Muscle layer of colon (tissue), 2 donors: ENCODE data around the gene CAP2.

Source experiments
- H3K27ac ChIP-seq: one replicate; pipeline ENCODE4 v1.7.0; 2013; ENCODE audit warnings: low read depth, mild to moderate bottlenecking, low read length, moderate library complexity
- H3K27me3 ChIP-seq, 2 donors: one replicate each; pipeline ENCODE4 v1.7.0; 2013; ENCODE audit warnings: low read length in 2 of 2, mild to moderate bottlenecking in 2 of 2; ENCODE audit not compliant: insufficient read depth in 2 of 2, control insufficient read depth in 1 of 2
- H3K36me3 ChIP-seq: one replicate; pipeline ENCODE4 v1.7.0; 2013; ENCODE audit warnings: mild to moderate bottlenecking, low read length; ENCODE audit not compliant: insufficient read depth
- H3K4me1 ChIP-seq: one replicate; pipeline ENCODE4 v1.7.0; 2013; ENCODE audit warnings: mild to moderate bottlenecking, low read length; ENCODE audit not compliant: insufficient read depth
- H3K4me3 ChIP-seq, 2 donors: one replicate each; pipeline ENCODE4 v1.7.0; 2013; ENCODE audit warnings: low read length in 2 of 2, low read depth in 1 of 2, mild to moderate bottlenecking in 1 of 2, moderate library complexity in 1 of 2
- H3K9ac ChIP-seq: one replicate; pipeline ENCODE4 v1.7.0; 2013; ENCODE audit warnings: low read length
- H3K9me3 ChIP-seq: one replicate; pipeline ENCODE4 v1.7.0; 2013; ENCODE audit warnings: mild to moderate bottlenecking, low read length
- donor health status: abdominal sarcoma.
- donor health status: Adenocarcinoma of cecum.

CAP2 gene

DNA sequence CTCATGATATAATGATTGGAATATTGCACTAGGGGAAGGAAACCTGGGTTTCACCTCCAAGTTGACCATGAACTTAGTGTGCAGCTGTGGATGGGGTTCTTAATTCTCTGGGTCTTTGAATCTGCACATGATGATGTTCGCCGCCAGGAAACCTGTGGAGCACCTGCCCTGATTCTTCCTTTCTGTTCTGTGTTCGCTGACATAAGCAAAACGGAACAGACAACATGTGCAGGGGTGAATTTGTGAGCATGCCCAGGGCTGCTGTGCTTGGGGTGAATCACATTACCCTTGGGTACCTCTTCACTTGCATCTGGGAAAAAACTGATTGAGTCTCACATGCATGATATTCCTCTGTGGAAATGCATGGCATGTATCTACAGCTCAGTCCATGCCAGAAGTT lies 48.8 kb downstream of the CAP2 start:
- Histone ChIP-seq H3K27me3 (no peaks in the 10 kb centered on the region), H3K27ac (no peak overlapping the region), H3K36me3 (no peaks in the 10 kb centered on the region), H3K4me3 (no peak overlapping the region), H3K9me3 (no peaks in the 10 kb centered on the region), H3K4me1 (peaks cover 15% of the 10 kb centered on the region), H3K9ac (no peak overlapping the region)

- Histone ChIP-seq H3K9ac (no peak overlapping the region), H3K9me3 (no peaks in the 10 kb centered on the region), H3K27ac (no peak overlapping the region), H3K36me3 (no peaks in the 10 kb centered on the region), H3K27me3 (no peaks in the 10 kb centered on the region), H3K4me1 (no peaks in the 10 kb centered on the region), H3K4me3 (no peak overlapping the region)
These were observed 53.3 kb downstream of the CAP2 start for GRCh38 chr6:17446713-17447112.

DNA sequence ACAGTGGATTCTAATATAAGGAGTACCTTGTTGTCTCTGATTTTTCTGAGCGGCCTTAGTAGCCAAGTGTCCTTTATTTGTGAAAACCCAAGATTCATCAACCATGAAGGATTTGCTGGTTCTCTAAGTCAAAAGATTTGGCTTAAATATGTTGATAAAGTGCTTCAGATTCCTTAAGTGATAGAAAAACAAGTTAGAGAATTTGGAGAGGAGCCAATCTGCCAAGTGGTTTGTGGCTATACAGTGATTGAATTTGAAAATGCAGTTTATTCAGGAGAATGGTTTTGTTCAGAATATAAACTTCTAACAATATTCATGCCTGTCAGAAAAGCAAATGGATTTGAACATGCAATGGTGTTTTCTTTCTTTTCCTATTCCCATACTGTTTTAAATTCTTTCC lies 54.8 kb downstream of the CAP2 start:
- H3K36me3 ChIP-seq = no peaks in the 10 kb centered on the region
- H3K9me3 ChIP-seq = no peaks in the 10 kb centered on the region
- no peaks in the 10 kb centered on the region for H3K4me1 ChIP-seq
- no peak overlapping the region for H3K27ac ChIP-seq
- H3K27me3 ChIP-seq = no peaks in the 10 kb centered on the region
- no peak overlapping the region for H3K4me3 ChIP-seq
- no peak overlapping the region for H3K9ac ChIP-seq

- H3K4me1 ChIP-seq = no peaks in the 10 kb centered on the region
- no peaks in the 10 kb centered on the region for H3K36me3 ChIP-seq
- no peak overlapping the region for H3K9ac ChIP-seq
- no peaks in the 10 kb centered on the region for H3K27me3 ChIP-seq
- H3K4me3 ChIP-seq = no peak overlapping the region
- H3K27ac ChIP-seq = no peak overlapping the region
- H3K9me3 ChIP-seq = no peaks in the 10 kb centered on the region
These were observed 57.0 kb downstream of the CAP2 start for GRCh38 chr6:17450397-17450796.

DNA sequence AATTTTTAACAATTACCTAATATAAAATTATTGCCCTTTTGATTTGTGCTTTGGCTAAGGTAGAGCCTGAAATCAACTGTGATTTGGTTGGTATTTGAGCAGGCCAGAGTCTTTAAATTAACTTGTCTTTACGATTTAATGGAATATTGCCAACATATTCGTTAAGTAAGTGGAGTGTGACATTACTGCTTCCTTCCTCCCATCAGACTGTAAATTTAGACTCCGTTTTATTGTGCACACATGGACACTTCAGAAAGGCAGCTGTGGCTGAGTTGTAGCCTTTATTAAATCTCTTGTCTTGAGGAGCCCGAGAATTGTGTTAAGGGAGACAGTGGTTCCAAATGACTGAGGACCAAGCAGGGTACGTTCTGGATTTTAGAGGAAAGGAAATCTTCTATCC lies 57.4 kb downstream of the CAP2 start:
- no peak overlapping the region for H3K4me3 ChIP-seq
- H3K27ac ChIP-seq = no peak overlapping the region
- no peaks in the 10 kb centered on the region for H3K36me3 ChIP-seq

GRCh38 chr6:17452096-17452495 lies 58.7 kb downstream of the CAP2 start:
- no peaks in the 10 kb centered on the region for H3K4me1 ChIP-seq
- H3K9me3 ChIP-seq = no peaks in the 10 kb centered on the region
- no peak overlapping the region for H3K9ac ChIP-seq
- no peak overlapping the region for H3K27ac ChIP-seq
- no peaks in the 10 kb centered on the region for H3K27me3 ChIP-seq
- no peaks in the 10 kb centered on the region for H3K36me3 ChIP-seq
- no peak overlapping the region for H3K4me3 ChIP-seq

More for the DNA sequence above, 57.4 kb downstream of the CAP2 start:
- H3K9me3 ChIP-seq = no peaks in the 10 kb centered on the region
- no peaks in the 10 kb centered on the region for H3K27me3 ChIP-seq
- H3K4me1 ChIP-seq = no peaks in the 10 kb centered on the region
- no peak overlapping the region for H3K9ac ChIP-seq

- H3K36me3 ChIP-seq = no peaks in the 10 kb centered on the region
- no peak overlapping the region for H3K4me3 ChIP-seq
- H3K27ac ChIP-seq = no peak overlapping the region
These were observed 61.1 kb downstream of the CAP2 start for GRCh38 chr6:17454316-17455005.

DNA sequence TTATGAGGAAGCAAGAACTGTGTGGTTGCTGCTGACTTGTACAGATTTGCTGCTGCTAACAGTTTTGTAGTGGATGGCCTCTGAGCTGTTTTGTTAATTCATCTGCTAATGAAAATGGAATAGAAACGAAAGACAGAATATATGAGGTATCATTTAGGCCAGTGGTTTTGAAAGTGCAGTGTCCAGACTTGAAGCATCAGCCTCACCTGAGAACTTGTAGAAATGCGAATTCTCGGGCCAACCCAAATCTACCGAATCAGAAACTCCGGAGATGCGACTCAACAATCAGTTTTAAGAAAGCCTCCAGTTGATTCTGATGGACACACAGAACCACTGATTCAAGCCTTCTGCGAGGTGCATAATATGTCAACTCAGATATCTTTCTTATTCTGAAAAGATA lies 62.5 kb downstream of the CAP2 start:
- no peaks in the 10 kb centered on the region for H3K27me3 ChIP-seq
- no peak overlapping the region for H3K4me3 ChIP-seq
- no peak overlapping the region for H3K9ac ChIP-seq
- no peaks in the 10 kb centered on the region for H3K36me3 ChIP-seq
- no peaks in the 10 kb centered on the region for H3K9me3 ChIP-seq
- no peaks in the 10 kb centered on the region for H3K4me1 ChIP-seq
- H3K27ac ChIP-seq = no peak overlapping the region

More at GRCh38 chr6:17454316-17455005, 61.1 kb downstream of the CAP2 start:
- H3K27me3 ChIP-seq = no peaks in the 10 kb centered on the region
- H3K9ac ChIP-seq = no peak overlapping the region
- no peaks in the 10 kb centered on the region for H3K9me3 ChIP-seq
- no peaks in the 10 kb centered on the region for H3K4me1 ChIP-seq

DNA sequence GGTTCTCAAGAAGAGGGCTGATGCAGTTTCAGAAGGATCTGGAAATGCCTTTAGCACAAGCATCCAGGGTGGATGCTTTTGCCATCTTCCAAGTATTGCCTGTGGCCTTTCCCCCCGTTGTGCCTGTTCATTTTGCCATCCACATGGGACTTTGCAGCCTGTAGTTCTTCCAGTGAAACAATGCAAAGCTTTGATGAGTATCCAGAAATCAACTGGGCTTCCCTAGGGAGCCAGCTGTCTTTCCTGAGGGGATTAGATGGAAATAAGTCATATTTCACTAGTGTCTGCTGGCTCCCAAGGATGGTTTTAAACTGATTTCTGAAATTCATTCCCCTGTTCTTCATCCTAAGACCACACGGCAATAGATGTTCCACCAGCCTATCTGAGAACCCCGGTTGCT lies 63.3 kb downstream of the CAP2 start:
- Histone ChIP-seq H3K9me3 (no peaks in the 10 kb centered on the region), H3K4me3 (no peak overlapping the region), H3K4me1 (no peaks in the 10 kb centered on the region), H3K36me3 (no peaks in the 10 kb centered on the region), H3K9ac (no peak overlapping the region), H3K27me3 (no peaks in the 10 kb centered on the region), H3K27ac (no peak overlapping the region)

DNA sequence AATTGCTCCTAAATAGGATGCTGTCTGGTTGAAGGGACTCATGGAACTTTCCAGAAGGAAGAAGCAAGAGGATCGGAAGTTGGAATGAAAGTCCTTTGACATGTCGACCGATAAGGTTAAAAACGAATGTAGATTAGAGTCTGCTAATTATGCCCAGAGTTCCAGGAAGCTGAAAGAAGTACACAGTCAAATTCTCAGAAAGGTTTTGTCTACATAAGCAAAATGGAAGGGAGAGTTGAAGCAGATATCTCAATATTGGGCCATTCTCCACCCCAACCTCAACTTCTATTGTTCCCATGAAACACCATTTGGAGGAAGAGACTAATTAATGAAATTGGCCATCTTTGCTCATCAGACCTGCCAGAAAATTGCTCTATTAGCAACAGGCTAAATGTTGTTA lies 64.0 kb downstream of the CAP2 start:
- no peak overlapping the region for H3K27ac ChIP-seq
- H3K27me3 ChIP-seq = no peaks in the 10 kb centered on the region
- no peak overlapping the region for H3K4me3 ChIP-seq
- H3K4me1 ChIP-seq = no peaks in the 10 kb centered on the region
- H3K36me3 ChIP-seq = no peaks in the 10 kb centered on the region
- no peaks in the 10 kb centered on the region for H3K9me3 ChIP-seq
- H3K9ac ChIP-seq = no peak overlapping the region

DNA sequence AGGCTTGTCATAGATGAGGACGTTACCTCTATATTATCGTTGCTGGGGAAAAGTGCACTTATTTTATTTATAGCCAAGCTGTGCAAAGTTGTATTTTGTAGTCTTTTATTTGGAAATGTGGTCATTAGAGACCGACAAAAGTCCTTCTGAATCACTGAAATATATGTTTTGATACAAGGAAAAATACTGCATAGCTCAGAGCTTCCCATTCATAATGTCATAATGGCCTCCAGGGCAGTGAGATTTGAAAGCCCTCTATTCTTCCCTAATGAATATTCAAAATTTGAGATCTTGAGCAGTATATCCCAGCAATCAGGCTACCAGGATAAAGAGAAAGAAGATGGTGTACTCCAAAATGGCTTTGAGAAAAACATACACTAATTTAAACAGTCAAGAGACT lies 64.6 kb downstream of the CAP2 start:
- H3K9ac ChIP-seq = no peak overlapping the region
- no peaks in the 10 kb centered on the region for H3K9me3 ChIP-seq
- no peaks in the 10 kb centered on the region for H3K4me1 ChIP-seq
- no peak overlapping the region for H3K4me3 ChIP-seq
- H3K27me3 ChIP-seq = no peaks in the 10 kb centered on the region
- H3K27ac ChIP-seq = no peak overlapping the region
- no peaks in the 10 kb centered on the region for H3K36me3 ChIP-seq

- Histone ChIP-seq H3K9ac (no peak overlapping the region), H3K9me3 (no peaks in the 10 kb centered on the region), H3K36me3 (no peaks in the 10 kb centered on the region), H3K4me1 (no peaks in the 10 kb centered on the region), H3K4me3 (no peak overlapping the region), H3K27me3 (no peaks in the 10 kb centered on the region), H3K27ac (no peak overlapping the region)
These were observed 65.6 kb downstream of the CAP2 start for GRCh38 chr6:17458966-17459365.
